ENCODE results near the gene CPZ. TPM values are rescaled to one million over a fixed set of nuclear protein-coding genes. Genes with fewer than 3 reads are reported as not detected.

Gene CPZ
- total and polyA plus RNA-seq, 2 experiments from 2014 or later, result 24.6 to 37.3 TPM

DNA sequence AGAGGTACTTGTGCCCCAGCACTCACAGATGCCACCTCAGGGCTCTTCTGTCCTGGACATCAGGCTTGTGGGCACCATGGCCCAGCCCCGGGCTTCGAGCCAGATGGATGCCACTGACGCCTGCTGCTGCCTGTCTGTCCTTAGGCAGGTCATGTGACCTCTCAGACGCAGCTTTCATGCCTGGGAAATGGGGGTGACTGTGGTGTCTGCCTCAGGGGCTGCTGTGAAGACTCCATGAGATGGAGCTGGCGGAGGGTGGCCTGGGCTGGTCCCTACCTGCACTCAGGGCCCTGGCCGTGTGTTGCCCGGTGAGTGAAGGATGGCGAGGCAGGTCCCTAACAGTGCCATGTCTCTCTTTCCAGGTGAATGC lies 6.5 kb downstream of the CPZ start:
- Mint-ChIP-seq H3K27ac (no peak overlapping the region), H3K9me3 (no peaks in the 10 kb centered on the region), H3K4me1 (peaks cover 5% of the 10 kb centered on the region), H3K4me3 (no peak overlapping the region), H3K27me3 (ENCODE audit: insufficient read depth, low read depth, poor library complexity) (peaks cover 1% of the 10 kb centered on the region), H3K36me3 (ENCODE audit: low read depth) (peaks cover 6% of the 10 kb centered on the region)
- H3K27ac ChIP-seq (ENCODE audit: low read depth), result no peak overlapping the region
- no peak overlapping the region for H3K4me2 ChIP-seq
- no peaks in the 10 kb centered on the region for H3K36me3 ChIP-seq (ENCODE audit: insufficient read depth)
- no peaks in the 10 kb centered on the region for H3F3A ChIP-seq (replicated peaks; ENCODE audit: low read depth)
- ATAC-seq (no peak), DNase-seq (ENCODE audit: low spot score) (no peak)
- H4K20me1 ChIP-seq (replicated peaks; ENCODE audit: insufficient read depth), result peaks cover 8% of the 10 kb centered on the region; the same call in 1 of the 2 replicates
- no peaks in the 10 kb centered on the region for H3K27me3 ChIP-seq (ENCODE audit: insufficient read depth)
- peaks cover 12% of the 10 kb centered on the region for H3K79me2 ChIP-seq (replicated peaks; ENCODE audit: insufficient read depth)
- H3K4me1 ChIP-seq (ENCODE audit: insufficient read depth), result peaks cover 2% of the 10 kb centered on the region; the same call in 1 of the 2 replicates
- H3K4me3 ChIP-seq, result no peak overlapping the region
- TF ChIP-seq, protein P1, sequence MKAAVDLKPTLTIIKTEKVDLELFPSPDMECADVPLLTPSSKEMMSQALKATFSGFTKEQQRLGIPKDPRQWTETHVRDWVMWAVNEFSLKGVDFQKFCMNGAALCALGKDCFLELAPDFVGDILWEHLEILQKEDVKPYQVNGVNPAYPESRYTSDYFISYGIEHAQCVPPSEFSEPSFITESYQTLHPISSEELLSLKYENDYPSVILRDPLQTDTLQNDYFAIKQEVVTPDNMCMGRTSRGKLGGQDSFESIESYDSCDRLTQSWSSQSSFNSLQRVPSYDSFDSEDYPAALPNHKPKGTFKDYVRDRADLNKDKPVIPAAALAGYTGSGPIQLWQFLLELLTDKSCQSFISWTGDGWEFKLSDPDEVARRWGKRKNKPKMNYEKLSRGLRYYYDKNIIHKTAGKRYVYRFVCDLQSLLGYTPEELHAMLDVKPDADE (IDR thresholded peaks at IDR 0.05), result no peak
- no peak for TF ChIP-seq STAT1 (IDR thresholded peaks at IDR 0.05; ENCODE audit: unreplicated experiment)
- TF ChIP-seq EZH2 (IDR thresholded peaks at IDR 0.05; ENCODE audit: low read depth, unreplicated experiment), result no peak
- TF ChIP-seq, protein P2, sequence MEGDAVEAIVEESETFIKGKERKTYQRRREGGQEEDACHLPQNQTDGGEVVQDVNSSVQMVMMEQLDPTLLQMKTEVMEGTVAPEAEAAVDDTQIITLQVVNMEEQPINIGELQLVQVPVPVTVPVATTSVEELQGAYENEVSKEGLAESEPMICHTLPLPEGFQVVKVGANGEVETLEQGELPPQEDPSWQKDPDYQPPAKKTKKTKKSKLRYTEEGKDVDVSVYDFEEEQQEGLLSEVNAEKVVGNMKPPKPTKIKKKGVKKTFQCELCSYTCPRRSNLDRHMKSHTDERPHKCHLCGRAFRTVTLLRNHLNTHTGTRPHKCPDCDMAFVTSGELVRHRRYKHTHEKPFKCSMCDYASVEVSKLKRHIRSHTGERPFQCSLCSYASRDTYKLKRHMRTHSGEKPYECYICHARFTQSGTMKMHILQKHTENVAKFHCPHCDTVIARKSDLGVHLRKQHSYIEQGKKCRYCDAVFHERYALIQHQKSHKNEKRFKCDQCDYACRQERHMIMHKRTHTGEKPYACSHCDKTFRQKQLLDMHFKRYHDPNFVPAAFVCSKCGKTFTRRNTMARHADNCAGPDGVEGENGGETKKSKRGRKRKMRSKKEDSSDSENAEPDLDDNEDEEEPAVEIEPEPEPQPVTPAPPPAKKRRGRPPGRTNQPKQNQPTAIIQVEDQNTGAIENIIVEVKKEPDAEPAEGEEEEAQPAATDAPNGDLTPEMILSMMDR (conservative IDR thresholded peaks at IDR 0.05; ENCODE audit: low read depth in 2 of 2), result no peak
- no peak for TF ChIP-seq ZNF114 (CRISPR knock-in tag; IDR thresholded peaks at IDR 0.05)
- no peak for TF ChIP-seq JUNB (IDR thresholded peaks at IDR 0.05; ENCODE audit: unreplicated experiment)
- no peak for TF ChIP-seq CREB1 (CRISPR knock-in tag; IDR thresholded peaks at IDR 0.05; ENCODE audit: low read depth)
- TF ChIP-seq NANOG (IDR thresholded peaks at IDR 0.05; ENCODE audit: borderline replicate concordance), result no peak
- TF ChIP-seq POLR2AphosphoS5 (IDR thresholded peaks at IDR 0.05; ENCODE audit: low read depth), result no peak
- no peak for TF ChIP-seq ZNF331 (CRISPR knock-in tag; IDR thresholded peaks at IDR 0.05; ENCODE audit: low read depth)
- TF ChIP-seq, protein P3, sequence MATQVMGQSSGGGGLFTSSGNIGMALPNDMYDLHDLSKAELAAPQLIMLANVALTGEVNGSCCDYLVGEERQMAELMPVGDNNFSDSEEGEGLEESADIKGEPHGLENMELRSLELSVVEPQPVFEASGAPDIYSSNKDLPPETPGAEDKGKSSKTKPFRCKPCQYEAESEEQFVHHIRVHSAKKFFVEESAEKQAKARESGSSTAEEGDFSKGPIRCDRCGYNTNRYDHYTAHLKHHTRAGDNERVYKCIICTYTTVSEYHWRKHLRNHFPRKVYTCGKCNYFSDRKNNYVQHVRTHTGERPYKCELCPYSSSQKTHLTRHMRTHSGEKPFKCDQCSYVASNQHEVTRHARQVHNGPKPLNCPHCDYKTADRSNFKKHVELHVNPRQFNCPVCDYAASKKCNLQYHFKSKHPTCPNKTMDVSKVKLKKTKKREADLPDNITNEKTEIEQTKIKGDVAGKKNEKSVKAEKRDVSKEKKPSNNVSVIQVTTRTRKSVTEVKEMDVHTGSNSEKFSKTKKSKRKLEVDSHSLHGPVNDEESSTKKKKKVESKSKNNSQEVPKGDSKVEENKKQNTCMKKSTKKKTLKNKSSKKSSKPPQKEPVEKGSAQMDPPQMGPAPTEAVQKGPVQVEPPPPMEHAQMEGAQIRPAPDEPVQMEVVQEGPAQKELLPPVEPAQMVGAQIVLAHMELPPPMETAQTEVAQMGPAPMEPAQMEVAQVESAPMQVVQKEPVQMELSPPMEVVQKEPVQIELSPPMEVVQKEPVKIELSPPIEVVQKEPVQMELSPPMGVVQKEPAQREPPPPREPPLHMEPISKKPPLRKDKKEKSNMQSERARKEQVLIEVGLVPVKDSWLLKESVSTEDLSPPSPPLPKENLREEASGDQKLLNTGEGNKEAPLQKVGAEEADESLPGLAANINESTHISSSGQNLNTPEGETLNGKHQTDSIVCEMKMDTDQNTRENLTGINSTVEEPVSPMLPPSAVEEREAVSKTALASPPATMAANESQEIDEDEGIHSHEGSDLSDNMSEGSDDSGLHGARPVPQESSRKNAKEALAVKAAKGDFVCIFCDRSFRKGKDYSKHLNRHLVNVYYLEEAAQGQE (IDR thresholded peaks at IDR 0.05; ENCODE audit: unreplicated experiment), result no peak
- no peak for TF ChIP-seq EZH2phosphoT487 (IDR thresholded peaks at IDR 0.05; ENCODE audit: unreplicated experiment)
- TF ChIP-seq, protein P4, sequence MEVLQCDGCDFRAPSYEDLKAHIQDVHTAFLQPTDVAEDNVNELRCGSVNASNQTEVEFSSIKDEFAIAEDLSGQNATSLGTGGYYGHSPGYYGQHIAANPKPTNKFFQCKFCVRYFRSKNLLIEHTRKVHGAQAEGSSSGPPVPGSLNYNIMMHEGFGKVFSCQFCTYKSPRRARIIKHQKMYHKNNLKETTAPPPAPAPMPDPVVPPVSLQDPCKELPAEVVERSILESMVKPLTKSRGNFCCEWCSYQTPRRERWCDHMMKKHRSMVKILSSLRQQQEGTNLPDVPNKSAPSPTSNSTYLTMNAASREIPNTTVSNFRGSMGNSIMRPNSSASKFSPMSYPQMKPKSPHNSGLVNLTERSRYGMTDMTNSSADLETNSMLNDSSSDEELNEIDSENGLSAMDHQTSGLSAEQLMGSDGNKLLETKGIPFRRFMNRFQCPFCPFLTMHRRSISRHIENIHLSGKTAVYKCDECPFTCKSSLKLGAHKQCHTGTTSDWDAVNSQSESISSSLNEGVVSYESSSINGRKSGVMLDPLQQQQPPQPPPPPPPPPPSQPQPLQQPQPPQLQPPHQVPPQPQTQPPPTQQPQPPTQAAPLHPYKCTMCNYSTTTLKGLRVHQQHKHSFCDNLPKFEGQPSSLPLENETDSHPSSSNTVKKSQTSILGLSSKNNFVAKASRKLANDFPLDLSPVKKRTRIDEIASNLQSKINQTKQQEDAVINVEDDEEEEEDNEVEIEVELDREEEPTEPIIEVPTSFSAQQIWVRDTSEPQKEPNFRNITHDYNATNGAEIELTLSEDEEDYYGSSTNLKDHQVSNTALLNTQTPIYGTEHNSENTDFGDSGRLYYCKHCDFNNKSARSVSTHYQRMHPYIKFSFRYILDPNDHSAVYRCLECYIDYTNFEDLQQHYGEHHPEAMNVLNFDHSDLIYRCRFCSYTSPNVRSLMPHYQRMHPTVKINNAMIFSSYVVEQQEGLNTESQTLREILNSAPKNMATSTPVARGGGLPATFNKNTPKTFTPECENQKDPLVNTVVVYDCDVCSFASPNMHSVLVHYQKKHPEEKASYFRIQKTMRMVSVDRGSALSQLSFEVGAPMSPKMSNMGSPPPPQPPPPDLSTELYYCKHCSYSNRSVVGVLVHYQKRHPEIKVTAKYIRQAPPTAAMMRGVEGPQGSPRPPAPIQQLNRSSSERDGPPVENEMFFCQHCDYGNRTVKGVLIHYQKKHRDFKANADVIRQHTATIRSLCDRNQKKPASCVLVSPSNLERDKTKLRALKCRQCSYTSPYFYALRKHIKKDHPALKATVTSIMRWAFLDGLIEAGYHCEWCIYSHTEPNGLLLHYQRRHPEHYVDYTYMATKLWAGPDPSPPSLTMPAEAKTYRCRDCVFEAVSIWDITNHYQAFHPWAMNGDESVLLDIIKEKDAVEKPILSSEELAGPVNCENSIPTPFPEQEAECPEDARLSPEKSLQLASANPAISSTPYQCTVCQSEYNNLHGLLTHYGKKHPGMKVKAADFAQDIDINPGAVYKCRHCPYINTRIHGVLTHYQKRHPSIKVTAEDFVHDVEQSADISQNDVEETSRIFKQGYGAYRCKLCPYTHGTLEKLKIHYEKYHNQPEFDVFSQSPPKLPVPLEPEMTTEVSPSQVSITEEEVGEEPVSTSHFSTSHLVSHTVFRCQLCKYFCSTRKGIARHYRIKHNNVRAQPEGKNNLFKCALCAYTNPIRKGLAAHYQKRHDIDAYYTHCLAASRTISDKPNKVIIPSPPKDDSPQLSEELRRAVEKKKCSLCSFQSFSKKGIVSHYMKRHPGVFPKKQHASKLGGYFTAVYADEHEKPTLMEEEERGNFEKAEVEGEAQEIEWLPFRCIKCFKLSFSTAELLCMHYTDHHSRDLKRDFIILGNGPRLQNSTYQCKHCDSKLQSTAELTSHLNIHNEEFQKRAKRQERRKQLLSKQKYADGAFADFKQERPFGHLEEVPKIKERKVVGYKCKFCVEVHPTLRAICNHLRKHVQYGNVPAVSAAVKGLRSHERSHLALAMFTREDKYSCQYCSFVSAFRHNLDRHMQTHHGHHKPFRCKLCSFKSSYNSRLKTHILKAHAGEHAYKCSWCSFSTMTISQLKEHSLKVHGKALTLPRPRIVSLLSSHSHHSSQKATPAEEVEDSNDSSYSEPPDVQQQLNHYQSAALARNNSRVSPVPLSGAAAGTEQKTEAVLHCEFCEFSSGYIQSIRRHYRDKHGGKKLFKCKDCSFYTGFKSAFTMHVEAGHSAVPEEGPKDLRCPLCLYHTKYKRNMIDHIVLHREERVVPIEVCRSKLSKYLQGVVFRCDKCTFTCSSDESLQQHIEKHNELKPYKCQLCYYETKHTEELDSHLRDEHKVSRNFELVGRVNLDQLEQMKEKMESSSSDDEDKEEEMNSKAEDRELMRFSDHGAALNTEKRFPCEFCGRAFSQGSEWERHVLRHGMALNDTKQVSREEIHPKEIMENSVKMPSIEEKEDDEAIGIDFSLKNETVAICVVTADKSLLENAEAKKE (CRISPR knock-in tag; IDR thresholded peaks at IDR 0.05), result no peak
- H3K9me2 ChIP-seq (ENCODE audit: insufficient read depth), result no peaks in the 10 kb centered on the region
- no peak overlapping the region for H2AFZ ChIP-seq

Data from GM23338 (cell line).